Heart left ventricle (tissue), 16 donors: ENCODE data around the gene PRKCB. TPM values are rescaled to one million over a fixed set of nuclear protein-coding genes. Genes with fewer than 3 reads are reported as not detected.

Experiments
- ATAC-seq, 4 donors: fragments of 200-7000 bp; cut with Tn5 transposase; one replicate each; pipeline ENCODE4 v1.9.1; 2020 to 2022; ENCODE audit warnings: moderate library complexity in 4 of 4, mild to moderate bottlenecking in 3 of 4, moderate number of reproducible peaks in 1 of 4
- DNase-seq, 5 donors: peaks; one replicate each; pipeline ENCODE4 v3.0.0-alpha.2; 2020
- H3K27ac ChIP-seq, 12 donors: fragments of 200-600 bp; sonication (generic) in 4 of 12; one replicate each; pipeline versions ENCODE4 v1.5.0 to v1.8.0; 2016 to 2022; ENCODE audit warnings: mild to moderate bottlenecking in 2 of 12
- H3K27me3 ChIP-seq, 9 donors: fragments of 200-600 bp; sonication (generic) in 2 of 9; one replicate each; pipeline versions ENCODE4 v1.5.1 to v1.8.0; 2016 to 2022; ENCODE audit warnings: mild to moderate bottlenecking in 3 of 9
- H3K36me3 ChIP-seq, 9 donors: fragments of 200-600 bp; sonication (generic) in 2 of 9; one replicate each; pipeline versions ENCODE4 v1.5.0 to v1.8.0; 2018 to 2022; ENCODE audit warnings: mild to moderate bottlenecking in 2 of 9
- H3K4me1 ChIP-seq, 12 donors: fragments of 200-600 bp; sonication (generic) in 4 of 12; one replicate each; pipeline versions ENCODE4 v1.5.0 to v1.8.0; 2016 to 2022; ENCODE audit warnings: mild to moderate bottlenecking in 3 of 12
- H3K4me3 ChIP-seq, 12 donors: fragments of 200-600 bp; sonication (generic) in 4 of 12; one replicate each; pipeline versions ENCODE4 v1.5.0 to v1.8.0; 2017 to 2022; ENCODE audit warnings: mild to moderate bottlenecking in 9 of 12, moderate library complexity in 4 of 12
- H3K9me3 ChIP-seq, 12 donors: fragments of 200-600 bp; sonication (generic) in 4 of 12; one replicate each; pipeline versions ENCODE4 v1.5.0 to v1.8.0; 2016 to 2022; ENCODE audit warnings: mild to moderate bottlenecking in 1 of 12
- CTCF ChIP-seq, 12 donors: fragments of 200-600 bp; sonication (generic) in 4 of 12; IDR thresholded peaks; one replicate each; pipeline versions ENCODE4 v1.5.0 to v1.8.0; 2018 to 2022; ENCODE audit warnings: antibody characterized with exemption in 12 of 12, mild to moderate bottlenecking in 5 of 12
- POLR2A ChIP-seq, 2 donors: fragments of 450-650 bp; IDR thresholded peaks; one replicate each; pipeline ENCODE4 v1.6.1; 2017; ENCODE audit warnings: antibody characterized with exemption in 2 of 2, mild to moderate bottlenecking in 2 of 2, moderate library complexity in 2 of 2
- WGBS, 4 donors: extraction: QIAGEN DNeasy Blood & Tissue Kit in 2 of 4; methylation state at CpG; one replicate each; pipeline versions ENCODE4 v1.1.5 to v1.1.7; 2013 to 2018; 5-methylcytosine and 5-hydroxymethylcytosine counted together
- intact Hi-C, 10 donors: fragments of 100-400 bp; cut with DNase I; formaldehyde crosslinking; loops; one replicate each; pipeline versions ENCODE4 v1.11.1 to v1.14.2; 2022
- polyA plus RNA-seq, 2 donors: library from polyadenylated mRNA; stranded (reverse); fragments of 200-250 nt; gene quantifications; one replicate each; pipeline ENCODE4 v1.2.3, GENCODE V29; 2013
- total RNA-seq, 9 donors: library from RNA; depleted of rRNA in 2 of 9; stranded (reverse); fragments of >200 nt in 2 of 9; fragmentation: NEBNext Ultra II Directional in 3 of 9; extraction: Animal tissue kit (Norgen Biotek cat#: 25700) in 3 of 9; gene quantifications; one replicate each; pipeline versions ENCODE4 v1.1.0 to v1.2.4, GENCODE V29; 2016 to 2023
- donor health status: ischemic (EF 13 %, LVEDD 7.1; RV severe dilation, severe dysfunction).
- donor health status: healthy with polysubstance abuse.
- donor health status: DM: no; HTN: yes; CAD: no.
- donor health status: DM: no; HTN: no; CAD: no.
- donor health status: ischemic (EF 25% LVEDD 6.9; RV normal size, moderate dysfunction).
- donor health status: ischemic (EF 25% LVEDD 5.7; RV mildly dilated, moderate dysfunction).
- donor health status: healthy.
- donor health status: DM: yes; HTN: yes; CAD: no.
- donor health status: ischemic (EF 35%, LVEDD 5.7; RV mildly dilated, moderate dysfunction).
- donor health status: nonischemic (EF 11% LVEDD 7.7; RV severe dilation, severe dysfunction).
- donor health status: DM: yes; HTN: yes; CAD: no.
- donor health status: PGD.
- donor health status: ischemic (EF 29% LVEDD 5.4; RV normal size, mild dysfunction).
- donor health status: nonischemic (EF 23%, LVEDD 6.1; RV moderate dilation, normal function).

PRKCB gene
- total and polyA plus RNA-seq, 11 donors = 0.30 to 18.4 (median 1.7) TPM

- no peaks in the 10 kb centered on the region for H3K36me3 ChIP-seq
- no peak overlapping the region for H3K27ac ChIP-seq
- H3K9me3 ChIP-seq = no peaks in the 10 kb centered on the region
- TF ChIP-seq POLR2A (IDR thresholded peaks at IDR 0.05) (no peak), CTCF (IDR thresholded peaks at IDR 0.05) (no peak)
- intact Hi-C loops = no loop called here
- ATAC-seq (no peak), DNase-seq (no peak)
- no peak overlapping the region for H3K4me3 ChIP-seq
- peaks cover 0 to 44% (median 5%) of the 10 kb centered on the region in 9 donors for H3K27me3 ChIP-seq
- 73 to 78% (median 76%) methylated on average over 4 of the region's 4 CpGs for WGBS, 4 donors
- peaks cover 0 to 20% (median 0%) of the 10 kb centered on the region in 12 donors for H3K4me1 ChIP-seq
These were observed 7.4 kb downstream of the PRKCB start for GRCh38 chr16:23843143-23843542.

GRCh38 chr16:23847251-23847650 is 11.5 kb downstream of the PRKCB start:
- Histone ChIP-seq H3K4me1 (peaks cover 0 to 11% (median 0%) of the 10 kb centered on the region in 12 donors), H3K27ac (no peak overlapping the region), H3K4me3 (no peak overlapping the region), H3K27me3 (peaks cover 0 to 11% (median 0%) of the 10 kb centered on the region in 9 donors), H3K9me3 (peaks cover 0 to 8% (median 0%) of the 10 kb centered on the region in 12 donors), H3K36me3 (no peaks in the 10 kb centered on the region)
- ATAC-seq (no peak), DNase-seq (no peak)
- intact Hi-C loops = no loop called here
- WGBS, 4 donors = 49 to 67% (median 57%) methylated on average over 3 of the region's 3 CpGs
- TF ChIP-seq CTCF (IDR thresholded peaks at IDR 0.05) = no peak
- TF ChIP-seq POLR2A (IDR thresholded peaks at IDR 0.05) = no peak

GRCh38 chr16:23847948-23848347 is 12.2 kb downstream of the PRKCB start:
- ATAC-seq = no peak
- Histone ChIP-seq H3K36me3 (no peaks in the 10 kb centered on the region), H3K4me1 (peaks cover 0 to 14% (median 0%) of the 10 kb centered on the region in 12 donors), H3K27me3 (peaks cover 0 to 11% (median 0%) of the 10 kb centered on the region in 9 donors), H3K4me3 (no peak overlapping the region), H3K9me3 (peaks cover 0 to 10% (median 0%) of the 10 kb centered on the region in 12 donors), H3K27ac (no peak overlapping the region)
- 42 to 54% (median 47%) methylated on average over 3 of the region's 3 CpGs for WGBS, 4 donors
- no peak for DNase-seq
- intact Hi-C loops = no loop called here
- no peak for TF ChIP-seq CTCF (IDR thresholded peaks at IDR 0.05)
- TF ChIP-seq POLR2A (IDR thresholded peaks at IDR 0.05) = no peak

GRCh38 chr16:23848958-23849357 is 13.2 kb downstream of the PRKCB start:
- no peak for ATAC-seq
- Histone ChIP-seq H3K9me3 (peaks cover 0 to 10% (median 0%) of the 10 kb centered on the region in 12 donors), H3K27ac (no peak overlapping the region), H3K36me3 (no peaks in the 10 kb centered on the region), H3K4me3 (no peak overlapping the region), H3K27me3 (peaks cover 0 to 11% (median 0%) of the 10 kb centered on the region in 9 donors), H3K4me1 (peaks cover 0 to 19% (median 0%) of the 10 kb centered on the region in 12 donors)
- WGBS, 4 donors = 73 to 78% (median 77%) methylated on average over 9 of the region's 9 CpGs
- intact Hi-C loops = no loop called here
- no peak for TF ChIP-seq POLR2A (IDR thresholded peaks at IDR 0.05)
- DNase-seq = no peak
